Retinal pigment epithelial cell (primary cell): Measurements from ENCODE around the gene SHKBP1.

Experiments
- DNase-seq: peaks from one replicate; pipeline ENCODE4 v3.0.0-alpha.2; 2010; ENCODE audit warnings: low read depth
- H3K4me3 ChIP-seq: 2 replicates; pipeline ENCODE4 v1.5.1; 2011; ENCODE audit warnings: mild to moderate bottlenecking, low read length, control low read depth, moderate library complexity
- CTCF ChIP-seq: conservative IDR thresholded peaks from 2 replicates; pipeline ENCODE4 v1.5.1; 2011; ENCODE audit warnings: low read depth, low read length, control low read depth, inconsistent platforms

Gene SHKBP1

GRCh38 chr19:40626918-40627317, 50.2 kb downstream of the SHKBP1 start:
- no peak for TF ChIP-seq CTCF

GRCh38 chr19:40627486-40628279, 51.0 kb downstream of the SHKBP1 start:
- DNase-seq = no peak
- no peak overlapping the region for H3K4me3 ChIP-seq
- TF ChIP-seq CTCF = no peak

More at GRCh38 chr19:40626918-40627317, 50.2 kb downstream of the SHKBP1 start:
- H3K4me3 ChIP-seq = no peak overlapping the region
- no peak for DNase-seq

DNA sequence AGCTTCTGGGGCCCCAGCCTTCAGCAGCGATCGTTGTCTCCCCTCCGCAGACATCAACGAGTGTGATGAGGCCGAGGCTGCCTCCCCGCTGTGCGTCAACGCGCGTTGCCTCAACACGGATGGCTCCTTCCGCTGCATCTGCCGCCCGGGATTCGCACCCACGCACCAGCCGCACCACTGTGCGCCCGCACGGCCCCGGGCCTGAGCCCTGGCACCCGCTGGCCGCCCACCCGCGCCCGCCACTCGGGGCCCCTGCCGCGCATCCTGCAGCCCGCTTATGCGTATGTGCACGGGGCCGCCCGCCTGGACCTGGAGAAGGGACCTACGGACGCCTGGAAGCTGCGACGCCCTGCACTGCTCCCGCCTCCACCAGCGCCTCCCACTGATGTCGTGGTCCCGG, 52.7 kb downstream of the SHKBP1 start:
- TF ChIP-seq CTCF = no peak
- no peak for DNase-seq
- no peak overlapping the region for H3K4me3 ChIP-seq

GRCh38 chr19:40630571-40631160, 54.0 kb downstream of the SHKBP1 start:
- no peak for DNase-seq
- TF ChIP-seq CTCF = no peak
- H3K4me3 ChIP-seq = no peak overlapping the region

DNA sequence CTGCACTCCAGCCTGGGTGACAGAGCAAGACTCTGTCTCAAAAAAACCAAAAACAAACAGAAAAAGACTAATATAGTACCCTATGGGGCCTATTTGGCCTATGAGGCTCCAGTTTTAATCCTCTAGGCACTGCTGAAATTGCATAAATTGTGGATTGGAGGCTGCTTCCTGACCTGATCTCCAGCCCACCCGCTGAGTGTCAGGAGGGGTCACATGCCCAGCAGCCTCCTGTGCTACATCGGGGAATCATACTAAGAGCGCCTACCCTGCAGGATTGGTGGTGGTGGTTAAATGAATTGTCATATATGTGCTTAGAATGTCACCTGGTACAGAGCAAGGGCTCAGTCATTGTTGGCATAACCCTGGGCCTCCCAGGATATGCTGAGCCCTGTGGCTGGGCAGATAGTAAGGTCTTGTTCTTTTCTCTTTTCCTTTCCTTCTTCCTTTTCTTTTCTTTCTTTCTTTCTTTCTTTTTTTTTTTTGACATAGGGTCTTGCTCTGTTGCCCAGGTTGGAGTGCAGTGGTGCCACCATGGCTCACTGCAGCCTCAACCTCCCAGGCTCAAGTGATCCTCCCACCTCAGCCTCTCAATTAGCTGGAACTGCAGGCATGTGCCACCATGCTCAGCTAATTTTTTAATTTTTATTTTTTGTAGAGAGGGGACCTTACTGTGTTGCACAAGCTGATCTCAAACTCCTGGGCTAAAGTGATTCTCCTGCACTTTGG, 55.8 kb downstream of the SHKBP1 start:
- no peak for DNase-seq
- H3K4me3 ChIP-seq = no peak overlapping the region
- TF ChIP-seq CTCF = no peak

DNA sequence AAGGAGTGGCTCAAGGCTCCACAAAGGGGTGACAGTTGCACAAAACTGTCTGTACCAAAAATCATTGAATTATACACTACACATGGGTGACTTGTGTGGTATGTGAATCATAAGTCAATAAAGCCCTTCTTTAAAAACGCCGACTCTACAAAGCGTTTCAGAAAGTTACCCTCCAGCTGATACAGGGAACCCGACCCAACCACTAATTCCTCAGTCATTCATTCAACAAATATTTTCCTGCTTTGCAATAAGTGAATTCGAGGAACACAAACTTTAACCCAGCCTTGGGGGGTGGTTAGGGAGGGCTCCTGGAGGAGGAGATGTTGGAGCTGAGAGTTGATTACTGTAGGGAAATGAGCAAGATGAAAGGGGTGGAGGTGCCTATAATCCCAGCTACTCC, 56.5 kb downstream of the SHKBP1 start:
- H3K4me3 ChIP-seq = no peak overlapping the region

More for the DNA sequence above, 56.5 kb downstream of the SHKBP1 start:
- DNase-seq = no peak
- TF ChIP-seq CTCF = no peak
